Right cardiac atrium (tissue), 5 donors: ENCODE measurements around the gene ZNF652. TPM values are rescaled to one million over a fixed set of nuclear protein-coding genes. Genes with fewer than 3 reads are reported as not detected.
"Not testable (repeated sequence)": the region's sequence is repeated elsewhere in the genome, so short reads cannot be mapped to it uniquely, and the experiment has no call there.

Source experiments
- ATAC-seq, 2 donors: fragments of 200-7000 bp; cut with Tn5 transposase; one replicate each; pipeline versions ENCODE4 v1.8.0 to v1.9.1; 2020; ENCODE audit warnings: moderate library complexity in 2 of 2, mild to moderate bottlenecking in 1 of 2
- DNase-seq, 3 donors: peaks; one replicate each; pipeline ENCODE4 v3.0.0-alpha.2; 2020
- H3K27ac ChIP-seq: one replicate; pipeline ENCODE4 v1.5.1; 2013; ENCODE audit warnings: mild to moderate bottlenecking, low read length, control low read depth, moderate library complexity
- H3K27me3 ChIP-seq: one replicate; pipeline ENCODE4 v1.6.1; 2013; ENCODE audit not compliant: control insufficient read depth, insufficient read depth
- H3K4me1 ChIP-seq: one replicate; pipeline ENCODE4 v1.6.1; 2013; ENCODE audit warnings: low read length; ENCODE audit not compliant: control insufficient read depth, insufficient read depth
- H3K4me3 ChIP-seq: one replicate; pipeline ENCODE4 v1.5.1; 2013; ENCODE audit warnings: low read length, control low read depth
- H3K9me3 ChIP-seq: one replicate; pipeline ENCODE4 v1.6.1; 2013; ENCODE audit warnings: low read length; ENCODE audit not compliant: control insufficient read depth
- WGBS: extraction: QIAGEN DNeasy Blood & Tissue Kit; methylation state at CpG from one replicate; pipeline ENCODE4 v1.1.7; 2013; 5-methylcytosine and 5-hydroxymethylcytosine counted together
- intact Hi-C, 4 donors: fragments of 100-400 bp; cut with DNase I; formaldehyde crosslinking; loops; one replicate each; pipeline versions ENCODE4 v1.11.0 to v1.14.0; 2022 to 2023
- polyA plus RNA-seq: library from polyadenylated mRNA; stranded (reverse); fragments of 200-250 nt; gene quantifications from one replicate; pipeline ENCODE4 v1.2.3, GENCODE V29; 2013
- total RNA-seq, 4 donors: library from RNA; stranded (reverse); fragmentation: NEBNext Ultra II Directional; extraction: Animal tissue kit (Norgen Biotek cat#: 25700); gene quantifications; one replicate each; pipeline ENCODE4 v1.2.1, GENCODE V29; 2021
- donor health status: healthy with polysubstance abuse.
- donor health status: DM: no; HTN: yes; CAD: no.
- donor health status: DM: no; HTN: no; CAD: no.
- donor health status: DM: no; HTN: yes; CAD: no; lungs with severe emphysema.
- donor health status: DM: yes; HTN: yes; CAD: no.

The ZNF652 gene
- total and polyA plus RNA-seq, 5 donors = 15.3 to 30.7 (median 23.7) TPM

GRCh38 chr17:49280061-49280460 is 82.0 kb downstream of the ZNF652 start:
- ATAC-seq = no peak
- WGBS = 91% methylated on average over 5 of the region's 5 CpGs
- no peak for DNase-seq
- no peak overlapping the region for H3K27ac ChIP-seq
- intact Hi-C loops = no loop called here
- no peaks in the 10 kb centered on the region for H3K9me3 ChIP-seq
- no peaks in the 10 kb centered on the region for H3K4me1 ChIP-seq
- H3K27me3 ChIP-seq = no peaks in the 10 kb centered on the region
- H3K4me3 ChIP-seq = no peak overlapping the region

- H3K27me3 ChIP-seq, H3K27ac ChIP-seq, H3K9me3 ChIP-seq, intact Hi-C loops, H3K4me3 ChIP-seq, H3K4me1 ChIP-seq, DNase-seq, ATAC-seq: not testable (repeated sequence)
- 91% methylated on average over 11 of the region's 11 CpGs for WGBS
Observed at GRCh38 chr17:49279263-49280015, 82.6 kb downstream of the ZNF652 start.

GRCh38 chr17:49278076-49278475 is 84.0 kb downstream of the ZNF652 start:
- DNase-seq (no peak), ATAC-seq (no peak)
- 36% methylated on average over 3 of the region's 3 CpGs for WGBS
- no peaks in the 10 kb centered on the region for H3K27me3 ChIP-seq
- no peak overlapping the region for H3K4me3 ChIP-seq
- H3K27ac ChIP-seq = no peak overlapping the region
- intact Hi-C loops = no loop called here
- H3K9me3 ChIP-seq = no peaks in the 10 kb centered on the region
- H3K4me1 ChIP-seq = no peaks in the 10 kb centered on the region

- H3K27ac ChIP-seq = no peak overlapping the region
- WGBS = 92% methylated on average over 13 of the region's 13 CpGs
- intact Hi-C loops = no loop called here
- ATAC-seq = no peak
- H3K4me1 ChIP-seq = no peaks in the 10 kb centered on the region
- H3K9me3 ChIP-seq = no peaks in the 10 kb centered on the region
- no peaks in the 10 kb centered on the region for H3K27me3 ChIP-seq
- no peak for DNase-seq
- H3K4me3 ChIP-seq = no peak overlapping the region
Observed at GRCh38 chr17:49277638-49278037, 84.4 kb downstream of the ZNF652 start.

- 94% methylated on average over 12 of the region's 12 CpGs for WGBS
- H3K9me3 ChIP-seq, DNase-seq, intact Hi-C loops, H3K27ac ChIP-seq, H3K4me3 ChIP-seq, H3K4me1 ChIP-seq, H3K27me3 ChIP-seq, ATAC-seq: not testable (repeated sequence)
Observed at GRCh38 chr17:49275981-49276380, 86.1 kb downstream of the ZNF652 start.

GRCh38 chr17:49269356-49269755 is 92.7 kb downstream of the ZNF652 start:
- Histone ChIP-seq H3K9me3 (no peaks in the 10 kb centered on the region), H3K4me3 (no peak overlapping the region), H3K27me3 (no peaks in the 10 kb centered on the region), H3K4me1 (no peaks in the 10 kb centered on the region), H3K27ac (no peak overlapping the region)
- whole genome bisulfite sequencing = 82% methylated on average over 5 of the region's 5 CpGs
- intact Hi-C loops = no loop called here
- no peak for DNase-seq
- ATAC-seq = no peak

- Histone ChIP-seq H3K27me3 (no peaks in the 10 kb centered on the region), H3K27ac (no peak overlapping the region), H3K4me3 (no peak overlapping the region), H3K4me1 (no peaks in the 10 kb centered on the region), H3K9me3 (no peaks in the 10 kb centered on the region)
- no peak for DNase-seq
- no peak for ATAC-seq
- intact Hi-C loops = no loop called here
- 77% methylated on average over 3 of the region's 3 CpGs for WGBS
Observed at GRCh38 chr17:49267912-49268311, 94.1 kb downstream of the ZNF652 start.

GRCh38 chr17:49266233-49266632 is 95.8 kb downstream of the ZNF652 start:
- H3K4me1 ChIP-seq = no peaks in the 10 kb centered on the region
- no peak for ATAC-seq
- DNase-seq = no peak
- no peaks in the 10 kb centered on the region for H3K27me3 ChIP-seq
- intact Hi-C loops = no loop called here
- no peak overlapping the region for H3K27ac ChIP-seq
- WGBS = 91% methylated on average over 2 of the region's 2 CpGs
- no peak overlapping the region for H3K4me3 ChIP-seq
- H3K9me3 ChIP-seq = no peaks in the 10 kb centered on the region

- H3K4me1 ChIP-seq, intact Hi-C loops, ATAC-seq, DNase-seq, H3K9me3 ChIP-seq, H3K27me3 ChIP-seq, H3K27ac ChIP-seq, H3K4me3 ChIP-seq: not testable (repeated sequence)
- WGBS = 91% methylated on average over 9 of the region's 9 CpGs
Observed at GRCh38 chr17:49261540-49261939, 100.5 kb downstream of the ZNF652 start.

- no peak for ATAC-seq
- WGBS = 52% methylated on average over 11 of the region's 11 CpGs
- peak in 1 of 3 donors; percentile 54 for DNase-seq
- H3K4me3 ChIP-seq = peak overlapping the region; percentile 72
- intact Hi-C loops = no loop called here
- no peaks in the 10 kb centered on the region for H3K4me1 ChIP-seq
- peak overlapping the region; percentile 93 for H3K27ac ChIP-seq
- H3K9me3 ChIP-seq = no peaks in the 10 kb centered on the region
- H3K27me3 ChIP-seq = no peaks in the 10 kb centered on the region
Observed at GRCh38 chr17:49260817-49261291, 101.2 kb downstream of the ZNF652 start.

- intact Hi-C loops = no loop called here
- Histone ChIP-seq H3K27me3 (no peaks in the 10 kb centered on the region), H3K4me3 (peak overlapping the region; percentile 72), H3K27ac (peak overlapping the region; percentile 94), H3K4me1 (no peaks in the 10 kb centered on the region), H3K9me3 (no peaks in the 10 kb centered on the region)
- 1% methylated on average over 77 of the region's 77 CpGs for WGBS
- DNase-seq (peak; percentile 80 to 89 (median 88)), ATAC-seq (peak; percentile 82 to 88)
Observed at GRCh38 chr17:49260011-49260816, 101.8 kb downstream of the ZNF652 start.
